Kidney (tissue), 14 donors: ENCODE results near the gene ESRRB. TPM values are rescaled to one million over a fixed set of nuclear protein-coding genes. Genes with fewer than 3 reads are reported as not detected.

ENCODE experiments used
- DNase-seq, 5 donors: peaks; one replicate each; pipeline ENCODE4 v3.0.0-alpha.2; 2013 to 2020
- FAIRE-seq: peaks from 2 replicates; lab custom pipeline; 2012; peaks lifted over from hg19 to GRCh38; lab: Jason Lieb, UNC
- H3K27ac ChIP-seq, 2 donors: one replicate each; pipeline ENCODE4 v1.7.0; 2013; ENCODE audit warnings: low read depth in 2 of 2, low read length in 2 of 2, inconsistent platforms in 1 of 2
- H3K27me3 ChIP-seq: one replicate; pipeline ENCODE4 v1.7.1; 2013; ENCODE audit warnings: low read length, inconsistent platforms; ENCODE audit not compliant: control insufficient read depth, insufficient read depth
- H3K36me3 ChIP-seq, 3 donors: one replicate each; pipeline versions ENCODE4 v1.7.0 to v1.7.1; 2013; ENCODE audit warnings: low read length in 3 of 3, control low read depth in 1 of 3, inconsistent platforms in 1 of 3; ENCODE audit not compliant: insufficient read depth in 3 of 3, control insufficient read depth in 2 of 3
- H3K4me1 ChIP-seq, 3 donors: one replicate each; pipeline versions ENCODE4 v1.7.0 to v1.7.1; 2013; ENCODE audit warnings: low read length in 3 of 3, inconsistent platforms in 1 of 3, low read depth in 1 of 3; ENCODE audit not compliant: control insufficient read depth in 2 of 3, insufficient read depth in 2 of 3
- H3K4me3 ChIP-seq, 3 donors: one replicate each; pipeline versions ENCODE4 v1.7.0 to v1.8.1; 2013; ENCODE audit warnings: low read length in 3 of 3, control low read depth in 1 of 3, inconsistent platforms in 1 of 3
- H3K9ac ChIP-seq, 3 donors: one replicate each; pipeline versions ENCODE4 v1.7.0 to v1.7.1; 2013; ENCODE audit warnings: low read length in 3 of 3, control low read depth in 1 of 3, inconsistent platforms in 1 of 3
- H3K9me3 ChIP-seq, 3 donors: one replicate each; pipeline versions ENCODE4 v1.7.0 to v1.7.1; 2013; ENCODE audit warnings: low read length in 3 of 3, control low read depth in 1 of 3, inconsistent platforms in 1 of 3; ENCODE audit not compliant: control insufficient read depth in 2 of 3, insufficient read depth in 1 of 3
- CTCF ChIP-seq: IDR thresholded peaks from 3 replicates; pipeline ENCODE4 v1.5.1; 2012; ENCODE audit warnings: mild to moderate bottlenecking, moderate library complexity, borderline replicate concordance; ENCODE audit not compliant: insufficient read depth; ENCODE audit errors: extremely low read depth
- intact Hi-C: fragments of 100-400 bp; cut with DNase I; formaldehyde crosslinking; loops from one replicate; pipeline ENCODE4 v1.11.1; 2022
- polyA plus RNA-seq: library from polyadenylated mRNA; stranded (reverse); fragments of 350-450 nt; fragmentation: Illumina TruSeq; extraction: RNeasy Lipid Tissue Mini Kit (QIAGEN cat#74804); gene quantifications from one replicate; pipeline ENCODE4 v1.2.3, GENCODE V29; 2014; ENCODE audit warnings: low read depth, low replicate concordance; ENCODE audit not compliant: insufficient read depth
- total RNA-seq: library from RNA; stranded (reverse); fragmentation: NEBNext Ultra II Directional; extraction: Animal tissue kit (Norgen Biotek cat#: 25700); gene quantifications from one replicate; pipeline ENCODE4 v1.2.1, GENCODE V29; 2021
- donor health status: control.
- donor health status: control.
- donor health status: control.
- donor health status: control.
- donor health status: control.
- donor health status: DM: yes; HTN: yes; CAD: no.
- donor health status: Normal renal cell carcinoma (clear cell type).

ESRRB gene
- total and polyA plus RNA-seq, 2 donors from 2014 or later = 3.9 to 19.1 TPM

DNA sequence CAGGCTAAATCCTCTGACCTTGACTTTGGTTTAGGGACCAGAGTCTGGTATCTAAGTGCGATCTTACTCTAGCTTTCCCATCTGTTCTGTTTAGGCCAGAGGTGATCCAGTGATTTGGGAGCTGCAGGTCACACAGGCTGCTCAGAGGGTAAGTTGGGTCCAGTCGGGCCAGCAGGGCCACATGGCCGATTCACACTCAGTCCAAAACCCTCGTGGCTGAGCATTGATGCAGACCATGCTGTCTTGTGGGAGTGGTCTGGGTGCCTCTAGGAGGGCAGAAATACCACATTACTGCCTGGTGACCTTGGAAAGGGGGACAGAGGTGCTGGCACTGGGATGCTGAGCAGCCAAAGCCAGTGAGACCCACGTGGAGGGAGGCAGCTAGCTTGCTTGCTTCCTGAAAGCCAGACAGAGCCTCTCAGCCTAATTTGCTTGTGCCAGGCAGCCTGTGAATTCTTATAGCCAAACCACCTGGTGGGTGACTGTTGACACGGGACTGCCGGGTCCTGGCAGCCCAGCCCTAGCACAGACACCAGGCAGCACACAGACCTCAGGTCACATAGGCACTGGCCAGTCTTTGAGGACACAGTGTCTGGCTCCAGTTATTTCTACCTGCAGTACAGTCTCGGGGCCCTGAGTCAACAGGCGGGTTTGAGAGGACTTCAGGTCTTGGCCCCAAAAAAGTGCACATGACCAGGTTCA lies 31.7 kb downstream of the ESRRB start:
- Histone ChIP-seq H3K36me3 (no peaks in the 10 kb centered on the region), H3K4me1 (no peaks in the 10 kb centered on the region), H3K9ac (no peak overlapping the region), H3K27me3 (no peaks in the 10 kb centered on the region), H3K4me3 (no peak overlapping the region), H3K9me3 (no peaks in the 10 kb centered on the region), H3K27ac (no peak overlapping the region)
- DNase-seq (no peak), FAIRE-seq (no peak)
- intact Hi-C loops = no loop called here
- no peak for TF ChIP-seq CTCF

- TF ChIP-seq CTCF = no peak
- no peak overlapping the region for H3K27ac ChIP-seq
- no peaks in the 10 kb centered on the region for H3K36me3 ChIP-seq
- H3K4me3 ChIP-seq = no peak overlapping the region
- no peak for DNase-seq
- no peak for FAIRE-seq
- intact Hi-C loops = no loop called here
- H3K9me3 ChIP-seq = no peaks in the 10 kb centered on the region
- H3K9ac ChIP-seq = no peak overlapping the region
- H3K27me3 ChIP-seq = no peaks in the 10 kb centered on the region
- no peaks in the 10 kb centered on the region for H3K4me1 ChIP-seq
Observed at GRCh38 chr14:76408877-76409276, 32.9 kb downstream of the ESRRB start.

- TF ChIP-seq CTCF = no peak
- FAIRE-seq (no peak), DNase-seq (no peak)
- Histone ChIP-seq H3K36me3 (no peaks in the 10 kb centered on the region), H3K9me3 (no peaks in the 10 kb centered on the region), H3K9ac (no peak overlapping the region), H3K27ac (no peak overlapping the region), H3K4me3 (no peak overlapping the region), H3K27me3 (no peaks in the 10 kb centered on the region), H3K4me1 (no peaks in the 10 kb centered on the region)
- intact Hi-C loops = no loop called here
Observed at GRCh38 chr14:76412501-76412900, 36.6 kb downstream of the ESRRB start.
